ENCODE results near the gene WBP2. TPM values are rescaled to one million over a fixed set of nuclear protein-coding genes. Genes with fewer than 3 reads are reported as not detected.

Gene WBP2
- total and polyA plus RNA-seq, 2 of the 13 experiments (the other 11 are each of a cell fraction or from before 2014, with no cell fraction given) = 29.2 to 29.5 TPM

DNA sequence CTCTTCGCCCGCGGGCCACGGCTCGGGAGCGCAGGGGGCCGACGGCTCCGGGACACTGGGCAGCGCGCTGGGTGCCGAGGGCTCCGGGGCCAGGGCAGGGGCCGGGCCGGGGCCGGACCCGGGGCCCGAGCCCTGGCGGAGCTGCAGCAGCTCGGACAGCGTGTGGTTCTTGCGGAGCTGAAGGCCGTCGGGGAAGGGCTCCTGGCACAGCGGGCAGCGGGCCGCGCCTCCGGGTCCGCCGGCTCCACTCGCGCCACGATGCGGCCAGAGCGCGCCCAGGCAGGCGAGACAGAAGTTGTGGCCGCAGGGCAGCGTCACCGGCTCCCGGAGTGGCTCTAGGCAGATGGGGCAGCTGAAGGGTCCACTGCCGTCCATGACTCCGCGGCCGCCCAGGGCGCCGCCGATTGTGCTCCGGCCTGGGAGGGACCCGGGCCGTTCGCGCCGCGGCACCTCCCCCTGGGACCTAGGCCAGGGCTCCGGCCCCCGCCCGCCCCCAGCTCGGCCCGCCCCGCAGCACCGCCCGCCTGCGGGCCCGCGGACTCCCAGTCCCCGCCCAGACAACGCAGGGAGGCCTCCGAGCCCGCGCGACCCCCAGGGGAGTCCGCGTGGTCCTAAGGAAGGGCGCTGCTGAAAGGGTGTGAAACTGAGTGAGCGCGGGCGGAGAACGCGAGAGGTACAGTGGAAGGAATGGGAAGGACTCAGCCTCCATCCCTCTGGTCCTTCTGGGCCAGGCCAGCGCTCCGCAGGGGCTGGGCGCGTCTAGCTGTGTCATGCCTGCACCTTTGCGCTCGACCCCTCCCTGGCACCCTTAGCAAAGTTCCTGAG, 23.3 kb upstream of the WBP2 start, which contains the start of gene TRIM47 (continued):
- TF ChIP-seq, protein P1, sequence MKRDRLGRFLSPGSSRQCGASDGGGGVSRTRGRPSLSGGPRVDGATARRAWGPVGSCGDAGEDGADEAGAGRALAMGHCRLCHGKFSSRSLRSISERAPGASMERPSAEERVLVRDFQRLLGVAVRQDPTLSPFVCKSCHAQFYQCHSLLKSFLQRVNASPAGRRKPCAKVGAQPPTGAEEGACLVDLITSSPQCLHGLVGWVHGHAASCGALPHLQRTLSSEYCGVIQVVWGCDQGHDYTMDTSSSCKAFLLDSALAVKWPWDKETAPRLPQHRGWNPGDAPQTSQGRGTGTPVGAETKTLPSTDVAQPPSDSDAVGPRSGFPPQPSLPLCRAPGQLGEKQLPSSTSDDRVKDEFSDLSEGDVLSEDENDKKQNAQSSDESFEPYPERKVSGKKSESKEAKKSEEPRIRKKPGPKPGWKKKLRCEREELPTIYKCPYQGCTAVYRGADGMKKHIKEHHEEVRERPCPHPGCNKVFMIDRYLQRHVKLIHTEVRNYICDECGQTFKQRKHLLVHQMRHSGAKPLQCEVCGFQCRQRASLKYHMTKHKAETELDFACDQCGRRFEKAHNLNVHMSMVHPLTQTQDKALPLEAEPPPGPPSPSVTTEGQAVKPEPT (CRISPR knock-in tag; IDR thresholded peaks at IDR 0.05; ENCODE audit: low read depth) = peak; percentile 42; the same call in 1 of the 2 replicates
- TF ChIP-seq AKAP8 (CRISPR knock-in tag; IDR thresholded peaks at IDR 0.05) = peak; percentile 89; the same call in 1 of the 2 replicates
- peak; percentile 10; the same call in 1 of the 2 replicates for TF ChIP-seq FOXO1 (CRISPR knock-in tag; IDR thresholded peaks at IDR 0.05)
- TF ChIP-seq ARNTL (CRISPR knock-in tag; IDR thresholded peaks at IDR 0.05) = peak; percentile 34; the same call in 1 of the 2 replicates
- TF ChIP-seq, protein P2, sequence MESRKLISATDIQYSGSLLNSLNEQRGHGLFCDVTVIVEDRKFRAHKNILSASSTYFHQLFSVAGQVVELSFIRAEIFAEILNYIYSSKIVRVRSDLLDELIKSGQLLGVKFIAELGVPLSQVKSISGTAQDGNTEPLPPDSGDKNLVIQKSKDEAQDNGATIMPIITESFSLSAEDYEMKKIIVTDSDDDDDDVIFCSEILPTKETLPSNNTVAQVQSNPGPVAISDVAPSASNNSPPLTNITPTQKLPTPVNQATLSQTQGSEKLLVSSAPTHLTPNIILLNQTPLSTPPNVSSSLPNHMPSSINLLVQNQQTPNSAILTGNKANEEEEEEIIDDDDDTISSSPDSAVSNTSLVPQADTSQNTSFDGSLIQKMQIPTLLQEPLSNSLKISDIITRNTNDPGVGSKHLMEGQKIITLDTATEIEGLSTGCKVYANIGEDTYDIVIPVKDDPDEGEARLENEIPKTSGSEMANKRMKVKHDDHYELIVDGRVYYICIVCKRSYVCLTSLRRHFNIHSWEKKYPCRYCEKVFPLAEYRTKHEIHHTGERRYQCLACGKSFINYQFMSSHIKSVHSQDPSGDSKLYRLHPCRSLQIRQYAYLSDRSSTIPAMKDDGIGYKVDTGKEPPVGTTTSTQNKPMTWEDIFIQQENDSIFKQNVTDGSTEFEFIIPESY (CRISPR knock-in tag; IDR thresholded peaks at IDR 0.05) = peak; percentile 68; the same call in 1 of the 2 replicates
- TF ChIP-seq SMAD3 (CRISPR knock-in tag; IDR thresholded peaks at IDR 0.05) = peak; percentile 74; the same call in 1 of the 2 replicates
- TF ChIP-seq GPN1 (CRISPR knock-in tag; IDR thresholded peaks at IDR 0.05; ENCODE audit: borderline replicate concordance) = no peak
- TF ChIP-seq, protein P3, sequence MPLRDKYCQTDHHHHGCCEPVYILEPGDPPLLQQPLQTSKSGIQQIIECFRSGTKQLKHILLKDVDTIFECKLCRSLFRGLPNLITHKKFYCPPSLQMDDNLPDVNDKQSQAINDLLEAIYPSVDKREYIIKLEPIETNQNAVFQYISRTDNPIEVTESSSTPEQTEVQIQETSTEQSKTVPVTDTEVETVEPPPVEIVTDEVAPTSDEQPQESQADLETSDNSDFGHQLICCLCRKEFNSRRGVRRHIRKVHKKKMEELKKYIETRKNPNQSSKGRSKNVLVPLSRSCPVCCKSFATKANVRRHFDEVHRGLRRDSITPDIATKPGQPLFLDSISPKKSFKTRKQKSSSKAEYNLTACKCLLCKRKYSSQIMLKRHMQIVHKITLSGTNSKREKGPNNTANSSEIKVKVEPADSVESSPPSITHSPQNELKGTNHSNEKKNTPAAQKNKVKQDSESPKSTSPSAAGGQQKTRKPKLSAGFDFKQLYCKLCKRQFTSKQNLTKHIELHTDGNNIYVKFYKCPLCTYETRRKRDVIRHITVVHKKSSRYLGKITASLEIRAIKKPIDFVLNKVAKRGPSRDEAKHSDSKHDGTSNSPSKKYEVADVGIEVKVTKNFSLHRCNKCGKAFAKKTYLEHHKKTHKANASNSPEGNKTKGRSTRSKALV (CRISPR knock-in tag; IDR thresholded peaks at IDR 0.05) = peak; percentile 11; the same call in 1 of the 2 replicates
- peak; percentile 72; the same call in 1 of the 2 replicates for TF ChIP-seq ZNF558 (CRISPR knock-in tag; IDR thresholded peaks at IDR 0.05; ENCODE audit: borderline replicate concordance)
- 0 out of 2 replicates have a peak, but pooled peaks have one; percentile 11 for TF ChIP-seq ZNF792 (CRISPR knock-in tag; IDR thresholded peaks at IDR 0.05)
- TF ChIP-seq NFKB2 (CRISPR knock-in tag; IDR thresholded peaks at IDR 0.05; ENCODE audit: borderline replicate concordance) = peak; percentile 66
- TF ChIP-seq ISX (CRISPR knock-in tag; conservative IDR thresholded peaks at IDR 0.05) = peak; percentile 81; the same call in 1 of the 2 replicates
- peak; percentile 59; the same call in 1 of the 2 replicates for TF ChIP-seq ZSCAN22 (CRISPR knock-in tag; IDR thresholded peaks at IDR 0.05)
- TF ChIP-seq, protein P4, sequence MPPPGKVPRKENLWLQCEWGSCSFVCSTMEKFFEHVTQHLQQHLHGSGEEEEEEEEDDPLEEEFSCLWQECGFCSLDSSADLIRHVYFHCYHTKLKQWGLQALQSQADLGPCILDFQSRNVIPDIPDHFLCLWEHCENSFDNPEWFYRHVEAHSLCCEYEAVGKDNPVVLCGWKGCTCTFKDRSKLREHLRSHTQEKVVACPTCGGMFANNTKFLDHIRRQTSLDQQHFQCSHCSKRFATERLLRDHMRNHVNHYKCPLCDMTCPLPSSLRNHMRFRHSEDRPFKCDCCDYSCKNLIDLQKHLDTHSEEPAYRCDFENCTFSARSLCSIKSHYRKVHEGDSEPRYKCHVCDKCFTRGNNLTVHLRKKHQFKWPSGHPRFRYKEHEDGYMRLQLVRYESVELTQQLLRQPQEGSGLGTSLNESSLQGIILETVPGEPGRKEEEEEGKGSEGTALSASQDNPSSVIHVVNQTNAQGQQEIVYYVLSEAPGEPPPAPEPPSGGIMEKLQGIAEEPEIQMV (CRISPR knock-in tag; IDR thresholded peaks at IDR 0.05; ENCODE audit: low read depth) = peak; percentile 84
- TF ChIP-seq, protein P5, sequence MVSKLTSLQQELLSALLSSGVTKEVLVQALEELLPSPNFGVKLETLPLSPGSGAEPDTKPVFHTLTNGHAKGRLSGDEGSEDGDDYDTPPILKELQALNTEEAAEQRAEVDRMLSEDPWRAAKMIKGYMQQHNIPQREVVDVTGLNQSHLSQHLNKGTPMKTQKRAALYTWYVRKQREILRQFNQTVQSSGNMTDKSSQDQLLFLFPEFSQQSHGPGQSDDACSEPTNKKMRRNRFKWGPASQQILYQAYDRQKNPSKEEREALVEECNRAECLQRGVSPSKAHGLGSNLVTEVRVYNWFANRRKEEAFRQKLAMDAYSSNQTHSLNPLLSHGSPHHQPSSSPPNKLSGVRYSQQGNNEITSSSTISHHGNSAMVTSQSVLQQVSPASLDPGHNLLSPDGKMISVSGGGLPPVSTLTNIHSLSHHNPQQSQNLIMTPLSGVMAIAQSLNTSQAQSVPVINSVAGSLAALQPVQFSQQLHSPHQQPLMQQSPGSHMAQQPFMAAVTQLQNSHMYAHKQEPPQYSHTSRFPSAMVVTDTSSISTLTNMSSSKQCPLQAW (CRISPR knock-in tag; IDR thresholded peaks at IDR 0.05) = peak; percentile 39; the same call in 1 of the 2 replicates
- TF ChIP-seq ZNF260 (CRISPR knock-in tag; IDR thresholded peaks at IDR 0.05; ENCODE audit: borderline replicate concordance, low read depth) = no peak
- no peak for TF ChIP-seq SMARCC2 (IDR thresholded peaks at IDR 0.05)
- no peak for TF ChIP-seq ZNF547 (CRISPR knock-in tag; IDR thresholded peaks at IDR 0.05)
- TF ChIP-seq ZNF570 (CRISPR knock-in tag; IDR thresholded peaks at IDR 0.05; ENCODE audit: borderline replicate concordance) = no peak

Measured in HepG2 (cell line).